Suprapubic skin (tissue), 3 donors: ENCODE data around the gene SLC25A22.

Experiments
- EP300 ChIP-seq: sonication (generic); formaldehyde crosslinking; IDR thresholded peaks from one replicate; pipeline ENCODE4 v1.6.1; 2017; ENCODE audit warnings: antibody characterized with exemption
- POLR2A ChIP-seq, 2 donors: fragments of 450-650 bp; IDR thresholded peaks; one replicate each; pipeline ENCODE4 v1.6.1; 2017; ENCODE audit warnings: antibody characterized with exemption in 2 of 2, mild to moderate bottlenecking in 2 of 2, moderate library complexity in 2 of 2
- TF ChIP-seq, protein P1 (sequence below), 2 donors: fragments of 200-600 bp in 1 of 2; fragments of 450-650 bp in 1 of 2; sonication (generic) in 1 of 2; IDR thresholded peaks; one replicate each; pipeline ENCODE4 v1.5.1; 2016 to 2019; ENCODE audit warnings: antibody characterized with exemption in 2 of 2, mild to moderate bottlenecking in 1 of 2, moderate library complexity in 1 of 2

- TF ChIP-seq, protein P1, sequence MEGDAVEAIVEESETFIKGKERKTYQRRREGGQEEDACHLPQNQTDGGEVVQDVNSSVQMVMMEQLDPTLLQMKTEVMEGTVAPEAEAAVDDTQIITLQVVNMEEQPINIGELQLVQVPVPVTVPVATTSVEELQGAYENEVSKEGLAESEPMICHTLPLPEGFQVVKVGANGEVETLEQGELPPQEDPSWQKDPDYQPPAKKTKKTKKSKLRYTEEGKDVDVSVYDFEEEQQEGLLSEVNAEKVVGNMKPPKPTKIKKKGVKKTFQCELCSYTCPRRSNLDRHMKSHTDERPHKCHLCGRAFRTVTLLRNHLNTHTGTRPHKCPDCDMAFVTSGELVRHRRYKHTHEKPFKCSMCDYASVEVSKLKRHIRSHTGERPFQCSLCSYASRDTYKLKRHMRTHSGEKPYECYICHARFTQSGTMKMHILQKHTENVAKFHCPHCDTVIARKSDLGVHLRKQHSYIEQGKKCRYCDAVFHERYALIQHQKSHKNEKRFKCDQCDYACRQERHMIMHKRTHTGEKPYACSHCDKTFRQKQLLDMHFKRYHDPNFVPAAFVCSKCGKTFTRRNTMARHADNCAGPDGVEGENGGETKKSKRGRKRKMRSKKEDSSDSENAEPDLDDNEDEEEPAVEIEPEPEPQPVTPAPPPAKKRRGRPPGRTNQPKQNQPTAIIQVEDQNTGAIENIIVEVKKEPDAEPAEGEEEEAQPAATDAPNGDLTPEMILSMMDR (IDR thresholded peaks at IDR 0.05): no peak
- TF ChIP-seq POLR2A (IDR thresholded peaks at IDR 0.05) (no peak), EP300 (no peak)
These were observed 22.8 kb upstream of the SLC25A22 start for GRCh38 chr11:820655-821511.
